ENCODE measurements around the gene NUF2. TPM values are rescaled to one million over a fixed set of nuclear protein-coding genes. Genes with fewer than 3 reads are reported as not detected.

The NUF2 gene
- total and polyA plus RNA-seq, 10 of the 15 experiments (the other 5 are each of a cell fraction or from before 2014, with no cell fraction given), result 27.4 to 62.6 (median 49.1) TPM

GRCh38 chr1:163351912-163352311 is 30.2 kb downstream of the NUF2 start (continued):
- TF ChIP-seq SMC3 (IDR thresholded peaks at IDR 0.05; ENCODE audit: borderline replicate concordance, low read length) (no peak), ESRRA (IDR thresholded peaks at IDR 0.05; ENCODE audit: low read length) (no peak), PBX3 (IDR thresholded peaks at IDR 0.05; ENCODE audit: insufficient replicate concordance, low read depth, low read length) (no peak), SRF (IDR thresholded peaks at IDR 0.05; ENCODE audit: low read depth in 2 of 2, low read length in 2 of 2) (no peak), STAT1 (conservative IDR thresholded peaks at IDR 0.05) (no peak), EED (IDR thresholded peaks at IDR 0.05; ENCODE audit: low read depth) (no peak), SPI1 (IDR thresholded peaks at IDR 0.05; ENCODE audit: borderline replicate concordance, insufficient read depth, low read depth, low read length) (no peak), MYC (IDR thresholded peaks at IDR 0.05; ENCODE audit: insufficient read depth, insufficient read length, insufficient replicate concordance, low read length, severe bottlenecking) (no peak), WRNIP1 (IDR thresholded peaks at IDR 0.05; ENCODE audit: borderline replicate concordance, low read depth, low read length) (no peak), BMI1 (IDR thresholded peaks at IDR 0.05; ENCODE audit: borderline replicate concordance) (no peak), REST (IDR thresholded peaks at IDR 0.05; ENCODE audit: low read depth, low read length) (no peak)

Measured in GM12878 (cell line).